ENCODE measurements around the gene GLIS1.

The GLIS1 gene

DNA sequence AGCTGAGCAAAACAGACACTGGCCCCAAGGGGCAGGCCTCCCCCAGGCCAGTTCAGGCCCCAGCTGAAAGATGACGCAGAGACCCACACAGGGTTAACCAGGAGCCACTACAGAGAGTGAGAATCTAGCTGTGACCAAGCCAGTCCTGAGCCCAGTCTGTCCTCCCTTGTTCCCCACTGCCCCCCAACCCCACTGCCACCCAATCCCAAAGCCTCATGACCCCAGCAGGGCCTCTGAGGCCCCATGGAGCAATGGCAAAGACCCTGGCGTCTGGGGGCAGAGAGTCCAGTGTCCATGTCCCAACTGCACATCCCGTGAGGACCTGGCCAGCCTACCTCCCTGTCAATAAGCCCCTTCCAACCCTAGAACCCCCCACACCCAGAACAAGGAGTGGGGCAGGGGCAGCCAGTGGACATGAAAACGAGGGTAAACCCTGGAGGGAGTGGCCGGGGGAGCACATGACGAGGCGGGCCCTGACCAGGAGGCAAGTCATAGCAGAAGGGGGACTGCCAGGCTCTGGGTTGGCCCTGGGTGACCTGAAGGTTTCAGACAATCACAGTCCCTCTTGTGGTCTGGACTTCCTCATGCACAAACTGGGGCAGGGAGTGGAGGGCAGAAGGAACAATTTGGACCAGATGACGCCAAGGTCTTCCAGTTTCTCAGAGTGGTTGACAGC is 100.5 kb downstream of the GLIS1 start:
- no peak for DNase-seq (ENCODE audit: low read depth in 2 of 2, low spot score in 1 of 2)

DNA sequence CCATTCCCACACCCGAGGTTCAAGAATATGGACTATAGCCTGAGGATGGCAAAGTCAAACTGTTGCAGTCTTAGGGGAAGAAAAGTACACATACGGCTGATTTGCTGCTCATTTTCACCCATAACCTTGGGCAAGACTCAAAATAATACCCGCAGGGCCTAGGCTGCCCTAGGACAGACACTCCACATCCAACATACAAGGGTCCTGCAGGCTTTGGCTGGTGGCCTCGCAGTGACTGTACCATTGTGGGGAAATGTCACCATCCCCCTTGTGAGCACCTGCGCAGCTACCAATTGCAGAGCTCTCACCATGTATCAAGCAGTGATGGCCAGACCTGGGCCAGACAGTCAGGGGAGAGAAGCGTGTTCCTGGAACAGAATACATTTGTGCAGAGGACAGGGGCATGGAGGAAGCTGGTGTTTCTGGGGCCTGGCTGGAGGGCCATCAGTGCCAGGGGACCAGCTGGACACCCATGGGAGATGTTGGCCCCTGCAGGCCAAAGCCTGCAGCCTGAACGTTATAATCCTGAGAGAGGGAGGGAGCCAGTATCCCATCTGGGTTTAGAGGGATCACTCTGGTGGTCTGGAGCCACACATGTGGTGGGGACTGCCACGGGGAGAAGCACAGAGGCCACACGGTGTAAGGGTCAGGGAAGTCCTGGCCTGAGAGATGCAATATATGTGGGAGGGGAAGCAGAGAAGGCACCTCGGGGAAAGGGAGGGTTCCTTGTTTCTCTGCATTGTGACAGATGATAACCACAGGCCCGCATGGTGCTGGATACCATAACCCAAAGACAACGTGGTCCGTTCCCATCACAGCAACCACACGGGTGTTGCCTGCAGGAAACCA is 101.2 kb downstream of the GLIS1 start:
- no peak for DNase-seq (ENCODE audit: low read depth in 2 of 2, low spot score in 1 of 2)

DNA sequence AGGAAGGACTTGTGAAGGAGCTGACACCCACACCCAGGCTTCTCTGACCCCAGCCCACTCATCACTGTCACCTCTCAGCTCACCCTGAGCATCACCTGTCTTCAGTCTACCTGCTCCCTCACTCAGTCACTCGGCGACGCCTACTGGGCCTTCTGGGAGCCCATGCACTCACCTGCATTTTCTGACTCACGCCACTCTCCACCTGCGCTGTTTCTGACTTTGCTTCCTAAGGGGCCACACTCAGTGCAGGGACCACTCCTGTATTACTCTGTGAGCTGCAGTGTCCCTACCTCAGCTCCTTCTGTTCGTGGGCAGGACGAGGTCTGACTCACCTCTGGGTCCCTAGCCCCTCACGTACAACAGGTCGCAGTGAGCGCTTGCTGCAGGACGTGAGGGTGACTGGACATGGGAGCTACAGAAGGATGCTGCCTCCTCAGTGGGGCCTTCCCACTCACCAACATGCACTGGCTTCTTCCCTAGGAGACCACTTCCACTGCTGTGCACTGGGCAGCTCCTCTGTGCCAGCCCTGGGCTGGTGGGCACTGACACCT is 102.3 kb downstream of the GLIS1 start:
- DNase-seq (ENCODE audit: low read depth in 2 of 2, low spot score in 1 of 2): no peak

DNA sequence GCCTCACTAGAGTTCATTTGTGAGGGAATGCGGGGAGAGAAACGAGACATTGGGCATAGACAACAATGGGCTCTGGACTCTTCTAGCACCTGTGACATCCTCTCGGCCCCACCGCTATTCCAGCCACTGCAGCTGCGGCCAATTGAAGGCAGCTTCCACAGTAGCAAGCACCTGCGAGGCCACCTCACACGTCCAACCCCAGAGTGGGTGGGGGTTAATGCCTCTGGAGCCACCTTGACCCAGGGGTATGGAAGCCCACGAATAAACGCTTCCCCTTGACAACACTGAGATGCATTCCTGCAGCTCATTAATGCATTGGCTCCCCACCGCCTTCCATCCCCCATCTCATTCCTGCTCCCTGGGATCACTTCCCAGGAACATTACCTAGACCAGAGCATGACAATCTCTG is 104.4 kb downstream of the GLIS1 start:
- no peak for DNase-seq (ENCODE audit: low read depth in 2 of 2, low spot score in 1 of 2)

DNA sequence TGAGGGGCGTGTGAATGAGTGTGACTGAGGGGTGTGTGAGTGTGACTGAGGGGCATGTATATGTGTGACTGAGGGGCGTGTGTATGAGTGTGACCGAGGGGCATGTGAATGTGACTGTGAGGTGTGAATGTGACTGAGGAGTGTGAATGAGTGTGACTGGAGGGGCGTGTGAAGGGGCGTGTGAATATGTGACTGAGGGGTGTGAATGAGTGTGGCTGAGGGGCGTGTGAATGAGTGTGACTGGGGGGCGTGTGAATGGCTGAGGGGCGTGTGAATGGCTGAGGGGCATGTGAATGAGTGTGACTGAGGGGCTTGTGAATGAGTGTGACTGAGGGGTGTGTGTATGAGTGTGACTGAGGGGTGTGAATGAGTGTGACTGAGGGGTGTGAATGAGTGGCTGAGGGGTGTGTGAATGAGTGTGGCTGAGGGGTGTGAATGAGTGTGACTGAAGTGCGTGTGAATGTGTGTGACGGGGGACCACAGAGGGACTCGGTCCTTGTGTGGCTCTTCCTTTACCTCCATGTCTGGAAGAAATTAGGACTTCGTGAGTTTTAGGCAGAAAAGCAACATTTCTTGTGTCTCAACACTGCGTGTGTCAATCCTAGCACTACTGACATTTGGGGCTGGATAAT is 105.8 kb downstream of the GLIS1 start:
- DNase-seq (ENCODE audit: low read depth in 2 of 2, low spot score in 1 of 2): no peak

DNA sequence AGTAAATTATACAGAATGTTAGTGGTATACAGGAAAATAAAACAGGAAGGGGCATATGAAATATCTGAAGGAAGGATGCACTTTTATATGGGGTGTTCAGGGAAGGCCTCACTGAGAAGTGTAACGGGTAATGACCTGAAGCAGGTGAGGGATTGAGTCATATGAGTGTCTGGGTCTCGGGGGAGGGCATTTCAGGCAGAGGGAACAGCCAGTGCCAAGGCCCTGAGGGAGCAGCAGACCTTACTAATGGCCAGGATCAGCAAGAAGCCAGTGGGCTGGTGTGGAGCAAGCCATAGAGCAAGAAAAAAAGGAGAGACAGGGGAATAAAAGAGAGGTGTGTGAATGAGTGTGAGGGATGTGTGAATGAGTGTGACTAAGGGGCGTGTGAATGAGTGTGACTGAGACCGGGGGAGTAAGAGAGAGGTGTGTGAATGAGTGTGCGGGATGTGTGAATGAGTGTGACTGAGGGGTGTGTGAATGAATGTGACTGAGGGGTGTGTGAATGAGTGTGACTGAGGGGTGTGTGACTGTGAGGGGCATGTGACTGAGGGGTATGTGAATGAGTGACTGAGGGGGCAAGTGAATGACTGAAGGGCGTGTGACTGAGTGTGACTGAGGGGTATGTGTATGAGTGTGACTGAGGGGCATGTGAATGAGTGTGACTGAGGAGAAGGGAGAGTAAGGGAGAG is 107.2 kb downstream of the GLIS1 start:
- no peak for DNase-seq (ENCODE audit: low read depth in 2 of 2, low spot score in 1 of 2)

DNA sequence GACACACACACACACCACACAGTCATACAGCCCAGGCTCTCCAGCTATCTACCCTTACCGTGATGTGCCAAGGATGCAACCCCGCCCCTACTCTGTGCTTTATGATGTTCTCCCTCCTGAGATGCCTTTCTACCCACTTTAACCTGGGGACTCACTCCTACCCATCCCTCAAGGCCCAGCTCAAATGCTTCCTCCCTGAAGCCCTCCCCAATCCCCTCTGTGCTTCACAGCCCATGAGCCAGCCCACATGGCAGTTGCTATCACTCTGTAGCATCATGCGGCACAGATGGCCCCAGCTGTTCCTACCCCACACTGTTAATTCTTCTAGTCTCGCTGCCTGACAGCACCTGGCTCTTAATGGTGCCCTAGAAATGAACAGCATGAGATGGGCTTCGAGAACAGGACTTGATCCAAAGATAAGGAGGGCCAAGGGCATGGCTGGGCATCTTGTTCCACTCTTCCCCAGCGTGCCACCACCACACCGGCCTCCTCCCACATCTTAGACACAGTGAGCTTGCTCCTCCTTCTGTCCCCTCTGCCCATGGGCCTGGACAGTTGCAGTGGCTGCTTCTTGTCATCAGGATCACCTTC is 109.8 kb downstream of the GLIS1 start:
- DNase-seq (ENCODE audit: low read depth in 2 of 2, low spot score in 1 of 2): no peak

DNA sequence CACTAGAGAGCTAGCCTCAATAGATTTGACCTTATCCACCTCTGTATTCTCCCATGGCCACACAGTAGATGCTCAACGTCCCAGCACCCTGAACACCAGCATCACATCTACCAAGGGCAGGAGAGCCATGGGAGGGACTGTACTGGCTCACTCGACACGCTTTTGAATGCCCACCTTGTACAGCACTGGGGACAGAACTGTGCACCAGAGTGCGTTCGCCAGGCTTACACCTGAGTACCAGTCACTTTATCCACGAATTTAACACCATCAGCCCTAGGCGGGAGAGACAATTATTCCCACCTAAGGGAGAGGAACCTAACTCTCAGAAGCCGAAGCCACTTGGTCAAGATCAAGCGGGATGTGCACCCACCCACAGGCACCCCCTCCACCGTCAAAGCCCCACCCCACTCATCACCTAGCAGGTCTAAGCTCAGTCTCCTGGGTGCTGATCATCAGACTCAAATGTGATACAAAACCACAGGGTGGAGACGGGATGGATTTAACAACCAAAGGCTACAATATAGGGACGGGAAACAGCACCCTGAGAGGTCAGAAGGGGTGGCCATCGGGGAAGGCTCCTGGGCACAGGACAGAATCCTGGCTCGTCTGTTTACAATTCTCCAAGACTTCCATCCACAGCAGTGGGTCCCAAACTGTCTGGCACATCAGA is 110.5 kb downstream of the GLIS1 start:
- DNase-seq (ENCODE audit: low read depth in 2 of 2, low spot score in 1 of 2): no peak

DNA sequence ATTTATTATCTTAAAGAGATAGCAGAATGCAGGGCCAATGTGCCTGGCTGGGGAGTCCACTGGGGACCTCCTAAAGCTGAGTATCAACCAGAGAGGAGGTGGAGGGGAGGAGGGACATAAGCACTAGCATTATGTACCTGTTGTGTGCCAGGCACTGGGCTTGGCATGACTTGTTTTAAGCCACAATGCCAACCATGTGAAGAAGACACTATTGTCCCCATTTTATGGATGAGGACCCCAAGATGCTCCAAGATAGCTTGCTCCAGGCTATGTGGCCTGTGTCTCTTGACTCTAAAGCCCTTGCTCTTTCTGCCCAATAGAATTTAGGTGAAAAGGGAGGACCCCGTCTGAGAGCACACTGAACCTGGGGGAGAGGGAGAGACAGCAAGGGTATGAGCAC is 111.3 kb downstream of the GLIS1 start:
- no peak for DNase-seq (ENCODE audit: low read depth in 2 of 2, low spot score in 1 of 2)

DNA sequence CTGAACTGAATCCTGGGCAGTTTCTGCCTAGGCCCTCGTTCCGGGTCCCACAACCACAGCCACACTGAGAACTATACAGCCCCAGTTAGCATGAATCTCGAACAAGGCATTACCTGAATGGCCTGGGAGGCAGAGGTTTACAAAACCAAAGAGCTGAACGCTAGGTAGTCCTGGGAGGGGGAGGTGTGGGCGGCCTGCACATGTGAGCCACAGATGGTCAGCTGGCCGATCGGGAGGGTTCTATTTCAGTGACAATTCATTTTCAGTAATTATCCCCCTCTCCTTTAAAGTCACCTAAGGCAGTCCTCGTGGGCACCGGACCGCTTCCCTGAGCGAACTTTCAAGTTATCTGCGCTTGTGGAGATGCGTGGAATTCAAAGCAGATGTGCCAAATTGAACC is 111.9 kb downstream of the GLIS1 start:
- DNase-seq (ENCODE audit: low read depth in 2 of 2, low spot score in 1 of 2): no peak

DNA sequence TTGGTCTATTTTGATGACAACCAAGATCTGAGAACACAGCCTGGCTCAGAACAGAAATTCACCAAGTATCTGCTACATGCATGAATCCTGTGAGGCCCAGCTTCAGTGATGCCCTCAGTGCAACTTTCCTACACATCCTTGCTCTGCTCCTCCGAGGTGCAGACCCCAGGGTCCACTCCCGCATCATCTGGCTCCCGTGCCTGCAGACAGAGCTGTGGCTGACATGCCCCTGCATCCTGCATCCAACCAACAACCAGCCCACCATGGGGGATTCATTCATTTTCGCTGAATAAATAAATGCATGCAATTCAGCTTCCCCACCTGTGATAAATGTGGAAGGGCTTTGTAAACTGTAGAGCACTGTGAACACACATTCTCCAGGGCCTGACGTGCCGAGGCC is 112.3 kb downstream of the GLIS1 start:
- no peak for DNase-seq (ENCODE audit: low read depth in 2 of 2, low spot score in 1 of 2)

DNA sequence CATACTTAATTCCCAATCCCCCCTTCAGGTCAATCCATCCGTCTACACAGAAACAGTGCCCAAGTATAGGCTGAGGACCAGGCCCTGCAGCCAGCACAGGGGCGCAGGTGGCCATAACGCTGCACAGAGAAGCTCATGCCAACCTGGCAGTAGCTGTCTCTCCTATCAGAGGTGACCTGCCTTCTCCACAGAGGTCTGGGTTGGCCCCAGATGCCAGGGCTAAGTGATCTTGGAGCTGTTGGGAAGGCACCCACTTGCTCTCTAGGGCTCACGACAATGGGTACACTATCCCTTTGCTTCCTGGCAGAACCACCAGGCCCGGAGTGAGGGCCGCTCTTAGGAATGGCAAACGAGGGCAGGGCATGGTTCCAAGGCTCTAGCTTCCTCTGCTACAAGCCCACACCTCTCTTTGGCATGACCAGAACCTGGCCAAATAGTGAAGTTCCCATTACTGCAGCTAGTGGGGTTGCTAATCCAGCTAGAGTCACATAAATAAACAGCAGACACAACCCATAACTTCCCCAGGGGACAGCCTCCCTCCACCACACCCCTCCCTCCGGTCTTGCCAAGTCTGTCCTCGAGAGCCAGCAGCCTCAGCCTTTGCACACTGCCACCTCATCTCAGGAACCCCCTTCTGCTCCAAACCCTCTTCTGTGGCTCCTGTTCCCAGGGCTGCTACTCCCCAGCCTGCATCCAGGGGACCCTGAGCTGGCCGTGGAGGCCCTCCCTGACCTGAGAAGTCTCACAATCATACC is 113.0 kb downstream of the GLIS1 start:
- DNase-seq (ENCODE audit: low read depth in 2 of 2, low spot score in 1 of 2): no peak

DNA sequence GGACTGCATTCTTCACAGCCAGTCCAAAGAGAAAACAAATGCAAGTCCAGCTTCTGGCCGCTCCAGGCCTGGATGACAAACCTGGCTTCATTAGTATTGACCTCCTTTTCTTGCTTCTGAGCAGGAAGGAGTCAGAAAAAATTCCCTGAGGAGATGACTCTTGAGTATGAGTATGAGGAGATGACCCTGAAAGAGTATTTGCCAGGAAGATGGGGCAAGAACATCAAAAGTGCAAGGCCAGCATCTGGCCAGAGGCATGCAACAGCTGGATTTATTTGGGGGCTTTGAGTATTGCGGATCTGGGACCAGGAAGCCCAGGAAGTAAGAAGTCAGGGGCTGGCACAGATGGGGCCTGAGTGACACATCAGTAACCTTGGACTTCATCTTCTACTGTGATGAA is 113.9 kb downstream of the GLIS1 start:
- no peak for DNase-seq (ENCODE audit: low read depth in 2 of 2, low spot score in 1 of 2)

DNA sequence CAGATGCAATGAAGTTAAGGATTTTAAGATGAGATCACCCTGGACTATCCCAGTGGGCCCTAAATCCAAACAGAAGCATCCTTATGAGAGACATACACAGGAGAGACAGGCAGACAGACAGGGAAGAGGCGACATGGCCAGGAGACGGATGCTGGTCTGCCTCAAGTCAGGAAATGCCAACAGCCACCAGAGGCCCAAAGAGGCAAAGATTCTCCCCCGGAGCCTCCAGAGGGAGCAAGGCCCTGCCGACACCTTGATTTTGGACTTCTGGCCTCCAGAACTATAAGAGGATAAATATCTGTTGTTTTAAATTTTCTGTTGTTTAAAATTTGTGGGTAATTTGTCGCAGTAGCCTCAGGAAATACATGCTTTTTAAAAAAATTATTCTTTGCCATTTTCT is 116.4 kb downstream of the GLIS1 start:
- no peak for DNase-seq (ENCODE audit: low read depth in 2 of 2, low spot score in 1 of 2)

DNA sequence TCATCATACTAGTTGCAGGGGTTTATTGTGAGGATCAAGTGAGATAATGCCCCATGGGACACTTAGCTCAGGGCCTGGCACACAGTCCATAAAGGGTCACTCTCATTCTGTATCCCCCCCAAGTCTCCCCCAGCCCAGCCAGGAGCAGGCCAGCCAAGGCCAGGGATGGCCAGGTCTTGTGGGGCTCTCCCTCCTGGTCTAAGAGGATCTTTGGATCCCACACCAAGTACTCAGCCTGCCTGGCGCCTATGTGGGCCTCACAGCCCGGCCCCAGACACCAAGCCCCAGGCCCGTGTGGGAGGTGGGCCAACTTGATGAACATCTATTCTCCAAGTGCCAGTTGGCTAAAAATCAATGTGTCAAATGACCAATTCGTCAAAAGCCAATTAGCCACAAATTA is 117.8 kb downstream of the GLIS1 start:
- DNase-seq (ENCODE audit: low read depth in 2 of 2, low spot score in 1 of 2): no peak

DNA sequence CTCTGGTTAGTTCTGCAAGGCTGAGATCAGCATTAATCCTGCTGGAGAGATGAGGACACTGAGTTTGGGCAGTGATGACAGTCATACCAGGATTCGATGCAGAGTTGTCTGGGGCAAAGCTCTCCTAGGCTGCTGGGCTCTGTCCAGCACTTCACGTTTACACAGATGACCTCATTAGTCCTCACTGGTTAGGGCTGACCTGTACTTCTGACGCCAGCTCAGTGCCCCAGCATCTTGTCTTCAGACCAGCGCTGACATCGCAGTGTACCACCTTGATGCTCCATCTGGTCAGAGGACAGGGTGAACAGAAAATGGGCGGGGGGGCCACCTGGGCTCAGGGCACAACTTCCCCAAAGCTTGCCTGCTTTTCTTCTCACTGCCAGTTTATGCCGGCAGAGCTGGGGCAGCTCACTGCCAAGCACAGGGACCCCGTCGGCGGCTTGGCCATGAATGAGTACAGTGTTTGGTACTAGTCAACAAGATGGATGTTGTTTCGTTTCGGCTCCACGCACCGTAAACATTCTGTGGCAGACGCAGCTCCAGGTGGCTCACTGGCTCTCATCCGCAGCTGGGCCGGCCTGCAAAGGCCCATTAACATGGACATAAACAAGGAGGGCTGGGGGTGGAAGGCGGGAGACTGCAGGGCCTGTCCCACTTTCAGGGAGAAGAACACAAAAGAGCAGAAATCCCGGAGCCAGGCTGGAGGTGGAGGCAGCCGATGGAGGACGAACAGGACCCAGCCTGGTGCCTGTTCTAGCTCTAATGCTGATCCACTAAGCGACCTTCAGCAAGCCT is 118.7 kb downstream of the GLIS1 start:
- DNase-seq (ENCODE audit: low read depth in 2 of 2, low spot score in 1 of 2): no peak

DNA sequence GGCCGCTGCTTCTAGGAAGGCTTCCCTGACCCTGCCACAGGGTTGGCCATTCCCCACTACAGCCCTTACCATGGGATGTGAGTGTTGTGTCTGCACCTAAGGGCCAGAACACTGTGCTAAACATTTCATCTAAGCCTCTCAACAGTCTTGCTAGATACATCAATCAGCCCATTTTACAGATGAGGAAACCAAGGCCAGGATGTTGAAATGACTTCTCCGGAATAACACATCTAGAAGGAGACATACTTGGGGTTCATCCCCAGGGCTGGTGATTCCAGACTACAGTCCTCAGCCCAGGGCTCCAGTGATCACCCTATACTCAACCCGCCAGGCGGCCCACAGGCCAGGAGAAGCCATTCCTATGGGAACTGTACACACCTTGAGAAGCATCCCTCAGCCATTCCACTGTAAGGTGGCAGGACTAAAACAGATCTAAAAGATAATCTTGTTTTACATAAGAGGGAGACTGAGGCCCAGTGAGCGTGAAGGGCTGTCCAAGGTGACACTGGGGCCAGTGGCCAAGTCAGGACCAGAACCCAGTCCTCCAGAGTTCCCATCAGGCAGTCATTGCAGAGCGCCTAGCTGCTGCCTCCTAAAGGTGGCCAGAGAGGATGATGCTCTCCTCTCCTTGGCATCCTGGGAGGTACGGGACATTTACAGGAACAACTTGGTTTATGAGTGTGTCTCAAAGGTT is 119.5 kb downstream of the GLIS1 start:
- DNase-seq (ENCODE audit: low read depth in 2 of 2, low spot score in 1 of 2): no peak

Data from stimulated activated CD8-positive, alpha-beta memory T cell treated with anti-CD3 and anti-CD28 coated beads, Interleukin-4, amount 100 ng/mL, for 4 hours (primary cell).